Measurements from ENCODE around the gene ROR1. TPM values are rescaled to one million over a fixed set of nuclear protein-coding genes. Genes with fewer than 3 reads are reported as not detected.

Gene ROR1
- polyA plus RNA-seq, 1 of the 3 experiments (the other 2 are of a cell fraction), result 4.0 TPM

GRCh38 chr1:64171797-64172281 is 398.0 kb downstream of the ROR1 start (continued):
- no peak for TF ChIP-seq REST (IDR thresholded peaks at IDR 0.05; ENCODE audit: low read depth, low read length)
- no peak for TF ChIP-seq PBX3 (IDR thresholded peaks at IDR 0.05)
- TF ChIP-seq SMC3 (IDR thresholded peaks at IDR 0.05; ENCODE audit: low read depth, low read length), result 0 out of 2 replicates have a peak, but pooled peaks have one; percentile 1
- no peak for TF ChIP-seq POLR2AphosphoS5 (IDR thresholded peaks at IDR 0.05; ENCODE audit: low read depth, low read length)
- TF ChIP-seq FOXM1 (IDR thresholded peaks at IDR 0.05; ENCODE audit: low read depth), result no peak
- TF ChIP-seq TCF12 (IDR thresholded peaks at IDR 0.05), result peak; percentile 7; the same call in 1 of the 2 replicates
- peak; percentile 2; the same call in 1 of the 2 replicates for TF ChIP-seq JUND (IDR thresholded peaks at IDR 0.05)
- TF ChIP-seq MEF2A (IDR thresholded peaks at IDR 0.05; ENCODE audit: borderline replicate concordance, low read depth), result no peak
- no peak for TF ChIP-seq MAX (IDR thresholded peaks at IDR 0.05; ENCODE audit: low read depth)
- no peak for TF ChIP-seq SIN3A (IDR thresholded peaks at IDR 0.05; ENCODE audit: borderline replicate concordance, low read depth, low read length)
- no peak for TF ChIP-seq EZH2phosphoT487 (IDR thresholded peaks at IDR 0.05; ENCODE audit: borderline replicate concordance, low read depth)
- TF ChIP-seq NFIC (IDR thresholded peaks at IDR 0.05; ENCODE audit: borderline replicate concordance), result no peak
- TF ChIP-seq MXI1 (IDR thresholded peaks at IDR 0.05; ENCODE audit: low read depth, low read length), result peak; percentile 1; the same call in 1 of the 2 replicates
- TF ChIP-seq RAD21 (IDR thresholded peaks at IDR 0.05; ENCODE audit: low read length), result peak; percentile 33
- no peak for TF ChIP-seq RXRA (IDR thresholded peaks at IDR 0.05; ENCODE audit: borderline replicate concordance, low read depth)
- TF ChIP-seq NRF1 (IDR thresholded peaks at IDR 0.05; ENCODE audit: low read depth, low read length), result no peak
- no peak for TF ChIP-seq TEAD4 (IDR thresholded peaks at IDR 0.05; ENCODE audit: borderline replicate concordance, insufficient read depth)
- no peak for TF ChIP-seq ELF1 (IDR thresholded peaks at IDR 0.05)
